Fibroblast of mammary gland (primary cell): ENCODE data around the gene DOCK3.

Experiments used
- DNase-seq: peaks from one replicate; pipeline ENCODE4 v3.0.0-alpha.2; 2010; ENCODE audit warnings: low read depth
- H3K4me3 ChIP-seq: 2 replicates; pipeline ENCODE4 v1.5.1; 2011; ENCODE audit warnings: low read depth, mild to moderate bottlenecking, low read length, moderate library complexity; ENCODE audit not compliant: control insufficient read depth
- CTCF ChIP-seq: conservative IDR thresholded peaks from 2 replicates; pipeline ENCODE4 v1.5.1; 2011; ENCODE audit warnings: low read depth, low read length, inconsistent platforms; ENCODE audit not compliant: control insufficient read depth, insufficient read depth

Gene DOCK3

GRCh38 chr3:51373658-51374421, 699.1 kb downstream of the DOCK3 start:
- no peak overlapping the region for H3K4me3 ChIP-seq
- no peak for TF ChIP-seq CTCF
- DNase-seq: no peak

- no peak for DNase-seq
- no peak for TF ChIP-seq CTCF
- no peak overlapping the region for H3K4me3 ChIP-seq
Observed at GRCh38 chr3:51374456-51374855, 699.7 kb downstream of the DOCK3 start.

- no peak for DNase-seq
- no peak for TF ChIP-seq CTCF
- H3K4me3 ChIP-seq: no peak overlapping the region
Observed at GRCh38 chr3:51375136-51375535, 700.4 kb downstream of the DOCK3 start.

- H3K4me3 ChIP-seq: no peak overlapping the region
- no peak for DNase-seq
- no peak for TF ChIP-seq CTCF
Observed at GRCh38 chr3:51375571-51375970, 700.8 kb downstream of the DOCK3 start.

- no peak overlapping the region for H3K4me3 ChIP-seq
- no peak for DNase-seq
- no peak for TF ChIP-seq CTCF
Observed at GRCh38 chr3:51378065-51378464, 703.3 kb downstream of the DOCK3 start.

GRCh38 chr3:51378726-51379125, 704.0 kb downstream of the DOCK3 start:
- no peak for TF ChIP-seq CTCF
- no peak overlapping the region for H3K4me3 ChIP-seq
- no peak for DNase-seq
